D721Med (cell line): Measurements from ENCODE around the gene BCAS3.
"Not testable (repeated sequence)": the region's sequence is repeated elsewhere in the genome, so short reads cannot be mapped to it uniquely, and the experiment has no call there.

Experiments
- DNase-seq: peaks from one replicate; pipeline ENCODE4 v3.0.0; 2011; ENCODE audit warnings: low spot score; ENCODE audit not compliant: insufficient read length
- FAIRE-seq: peaks from 2 replicates; lab custom pipeline; 2011; peaks lifted over from hg19 to GRCh38; lab: Jason Lieb, UNC
- CTCF ChIP-seq: IDR thresholded peaks from 2 replicates; pipeline ENCODE4 v1.5.1; 2012; ENCODE audit warnings: mild to moderate bottlenecking, control low read depth; ENCODE audit not compliant: insufficient read depth; ENCODE audit errors: missing control alignments

The BCAS3 gene

DNA sequence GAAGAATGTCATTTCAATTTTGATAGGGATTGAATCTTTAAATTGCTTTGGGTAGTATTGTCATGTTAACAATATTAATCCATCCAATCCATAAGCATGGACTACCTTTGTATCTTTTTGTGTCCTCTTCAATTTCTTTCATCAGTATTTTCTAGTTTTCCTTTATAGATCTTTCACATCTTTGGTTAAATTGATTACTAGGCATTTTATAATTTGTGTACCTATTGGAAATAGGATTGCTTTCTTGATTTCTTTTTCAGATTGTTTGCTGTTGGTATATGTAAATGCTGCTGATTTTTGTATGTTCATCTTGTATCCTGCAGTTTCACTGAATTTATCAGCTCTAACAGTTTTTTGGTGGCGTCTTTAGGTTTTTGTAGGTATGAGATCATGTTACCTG lies 24.1 kb upstream of the BCAS3 start:
- FAIRE-seq: no peak
- no peak for TF ChIP-seq CTCF
- no peak for DNase-seq

GRCh38 chr17:60656499-60656898 lies 21.2 kb upstream of the BCAS3 start:
- TF ChIP-seq CTCF: no peak
- no peak for FAIRE-seq
- DNase-seq: no peak

GRCh38 chr17:60659156-60659555 lies 18.5 kb upstream of the BCAS3 start:
- DNase-seq: no peak
- no peak for TF ChIP-seq CTCF
- FAIRE-seq: no peak

GRCh38 chr17:60661489-60661888 lies 16.2 kb upstream of the BCAS3 start:
- no peak for FAIRE-seq
- no peak for TF ChIP-seq CTCF
- no peak for DNase-seq

DNA sequence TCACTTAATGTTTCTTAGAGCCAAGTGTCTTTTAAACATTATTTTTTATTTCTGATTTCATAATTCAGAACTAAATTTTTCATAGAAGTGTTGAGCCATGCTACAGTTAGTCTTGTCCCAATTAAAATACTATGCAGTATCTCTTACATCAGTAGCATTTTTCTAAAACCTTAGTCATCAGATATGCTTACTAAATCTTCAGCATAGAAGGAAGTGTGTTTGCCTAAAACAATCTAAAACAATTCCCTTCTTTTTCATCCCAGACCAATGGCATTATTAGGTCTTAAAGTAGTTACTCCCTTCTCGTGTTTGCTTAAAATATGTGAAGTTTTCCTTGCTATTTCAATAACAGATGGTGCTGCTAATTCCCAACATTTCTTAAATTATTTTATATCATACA lies 13.6 kb upstream of the BCAS3 start:
- no peak for DNase-seq
- TF ChIP-seq CTCF: no peak
- FAIRE-seq: no peak

DNA sequence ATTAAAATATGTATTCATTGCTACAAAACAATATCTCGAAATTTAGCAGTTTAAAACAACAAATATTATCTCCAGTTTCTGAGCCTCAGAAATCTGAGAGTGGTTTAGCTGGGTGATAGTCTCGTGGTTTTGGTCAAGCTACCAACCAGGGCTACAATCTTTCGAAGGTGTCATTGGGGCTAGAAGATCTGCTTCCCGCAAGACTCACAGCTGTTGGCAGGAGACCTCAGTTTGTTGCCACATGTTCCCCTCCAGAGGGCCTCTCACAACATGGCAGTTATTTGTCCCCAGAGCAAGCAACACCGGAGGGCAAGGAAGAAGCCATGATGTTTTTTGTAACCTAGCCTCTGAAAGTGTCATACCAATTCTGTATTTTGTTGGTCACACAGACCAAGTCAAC lies 12.0 kb upstream of the BCAS3 start:
- no peak for FAIRE-seq

DNA sequence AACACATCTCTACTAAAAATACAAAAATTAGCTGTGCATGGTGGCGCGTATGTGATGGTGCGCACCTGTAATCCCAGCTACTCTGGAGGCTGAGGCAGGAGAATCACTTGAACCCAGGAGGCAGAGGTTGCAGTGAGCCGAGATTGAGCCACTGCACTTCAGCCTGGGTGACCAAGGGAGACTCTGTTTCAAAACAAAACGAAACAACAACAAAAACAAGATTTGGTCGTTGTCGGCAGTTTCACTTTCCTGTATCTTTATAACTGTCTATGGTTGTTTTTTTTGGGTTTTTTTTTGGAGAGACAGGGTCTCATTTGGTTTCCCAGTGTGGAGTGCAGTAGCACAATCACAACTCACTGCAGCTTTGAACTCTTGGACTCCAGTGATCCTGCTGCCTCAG lies 8.9 kb upstream of the BCAS3 start:
- not testable (repeated sequence) for DNase-seq, FAIRE-seq

More for the DNA sequence above, 12.0 kb upstream of the BCAS3 start:
- DNase-seq: no peak
- TF ChIP-seq CTCF: no peak

GRCh38 chr17:60671482-60671881 lies 6.2 kb upstream of the BCAS3 start:
- FAIRE-seq: no peak
- TF ChIP-seq CTCF: no peak

GRCh38 chr17:60674637-60675036 lies 3.0 kb upstream of the BCAS3 start:
- FAIRE-seq, DNase-seq: not testable (repeated sequence)

More at GRCh38 chr17:60671482-60671881, 6.2 kb upstream of the BCAS3 start:
- DNase-seq: no peak
